Activated CD4-positive, alpha-beta T cell treated with anti-CD3 and anti-CD28 coated beads for 1 hour (primary cell): ENCODE data around the gene HCN2.
"Not testable (repeated sequence)": the region's sequence is repeated elsewhere in the genome, so short reads cannot be mapped to it uniquely, and the experiment has no call there.

ENCODE experiments used
- DNase-seq: peaks from one replicate; pipeline ENCODE4 v3.0.0-alpha.2; 2020

HCN2 gene

DNA sequence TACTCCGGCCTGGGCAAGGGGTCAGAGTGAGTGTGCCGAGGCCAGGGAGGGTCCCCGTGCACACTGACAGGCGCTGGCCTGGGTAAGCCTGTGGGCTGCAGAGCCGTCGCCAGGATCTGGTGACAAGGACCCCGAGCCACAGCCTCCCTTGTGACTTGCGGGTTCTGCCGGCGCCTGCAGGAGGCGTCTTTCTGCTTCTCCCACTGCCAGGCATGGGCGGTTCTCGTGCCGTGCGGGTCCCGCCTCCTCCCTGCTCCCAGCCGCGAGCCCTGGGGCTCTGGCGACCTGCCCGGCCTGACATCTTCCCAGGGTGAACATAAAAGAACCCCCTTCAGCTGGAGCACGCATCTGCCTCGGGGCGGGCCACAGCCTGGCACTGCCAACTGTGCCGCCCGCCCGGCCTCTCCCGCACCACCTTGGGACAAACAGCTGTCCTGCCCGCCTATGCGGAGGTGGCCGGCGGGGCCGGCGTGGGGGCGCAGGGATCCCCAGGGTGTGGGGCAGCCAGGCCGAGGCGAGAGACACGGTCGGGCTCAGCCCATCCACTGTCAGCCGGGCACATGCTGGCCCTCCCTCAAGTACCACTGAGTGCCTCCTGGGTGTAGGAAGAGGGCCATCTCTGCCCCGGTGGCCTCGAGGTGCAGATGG lies 1.5 kb upstream of the HCN2 start:
- DNase-seq, result peak; percentile 50

DNA sequence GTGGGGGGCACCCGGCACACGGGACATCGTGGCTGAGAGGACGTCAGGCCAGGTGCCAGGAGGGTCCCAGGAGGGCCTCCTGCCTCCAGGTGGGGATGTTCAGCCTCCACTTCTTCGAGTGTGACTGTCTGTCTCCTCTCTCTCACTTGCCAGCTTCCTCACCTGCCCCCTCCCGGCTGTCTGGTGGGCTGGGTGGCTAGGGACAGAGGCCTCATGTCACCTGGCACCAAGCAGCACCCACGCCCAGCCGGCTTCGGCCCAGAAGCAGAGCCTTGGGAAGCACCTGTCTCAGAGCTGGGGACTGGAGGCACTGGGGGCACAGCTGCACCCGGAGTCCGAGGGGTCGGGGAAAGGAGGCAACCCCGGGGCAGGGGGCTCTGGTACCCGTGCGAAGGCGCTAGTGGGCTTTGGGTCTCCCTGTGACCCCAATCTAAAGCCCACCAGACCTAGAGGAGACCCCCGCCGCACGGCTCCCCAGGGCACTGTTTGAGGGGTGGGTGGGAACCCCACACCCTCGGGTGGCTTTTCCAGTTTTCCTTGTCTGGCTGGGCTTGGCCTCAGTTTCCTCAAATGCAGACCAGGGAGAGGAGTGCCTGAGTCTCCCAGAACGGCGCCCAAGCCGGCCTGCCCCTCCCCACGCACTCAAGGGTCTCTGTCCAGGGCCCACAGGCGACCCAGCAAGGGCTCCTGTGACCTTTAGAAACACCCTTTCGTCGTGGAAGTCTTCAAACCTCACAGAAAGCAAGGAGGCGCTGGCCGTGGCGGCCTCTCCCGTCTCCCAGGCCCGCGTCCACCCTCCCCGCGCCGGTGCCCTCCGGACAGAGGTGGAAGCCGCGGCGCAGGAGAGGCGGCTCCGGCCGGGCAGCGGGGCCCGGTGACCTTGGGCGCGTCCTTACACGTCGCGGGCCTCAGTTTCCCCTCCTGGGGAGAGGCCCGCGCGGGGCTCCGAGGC lies 664 bp upstream of the HCN2 start:
- no peak for DNase-seq

DNA sequence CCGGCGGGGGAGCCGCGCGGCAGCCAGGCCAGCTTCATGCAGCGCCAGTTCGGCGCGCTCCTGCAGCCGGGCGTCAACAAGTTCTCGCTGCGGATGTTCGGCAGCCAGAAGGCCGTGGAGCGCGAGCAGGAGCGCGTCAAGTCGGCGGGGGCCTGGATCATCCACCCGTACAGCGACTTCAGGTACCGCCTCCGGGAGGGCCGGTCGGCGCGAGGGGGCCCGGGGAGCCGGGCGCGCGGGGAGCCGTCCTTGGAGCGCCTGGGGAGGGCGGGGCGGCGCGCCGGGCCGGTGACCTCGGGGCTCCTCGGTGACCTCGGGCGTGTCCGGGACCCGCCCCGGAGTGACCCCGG lies 690 bp downstream of the HCN2 start:
- no peak for DNase-seq

DNA sequence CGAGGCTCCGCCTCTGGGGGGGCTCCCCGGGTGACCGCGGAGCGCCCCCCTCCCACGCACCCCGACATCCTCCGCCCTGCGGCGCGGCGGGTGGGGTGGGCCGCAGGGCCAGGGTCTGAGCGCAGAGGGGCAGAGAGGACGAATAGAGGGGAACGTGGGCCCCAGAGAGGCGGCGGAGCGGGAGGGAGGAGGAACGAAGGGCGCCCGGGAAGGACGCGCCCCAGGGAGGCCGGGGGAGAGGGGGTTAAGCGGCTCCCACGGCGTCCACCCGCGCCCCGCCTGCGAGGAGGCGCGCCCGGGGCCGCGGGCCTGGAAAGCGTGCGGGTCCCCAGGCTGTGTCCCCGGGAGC lies 1.0 kb downstream of the HCN2 start:
- DNase-seq, result no peak

DNA sequence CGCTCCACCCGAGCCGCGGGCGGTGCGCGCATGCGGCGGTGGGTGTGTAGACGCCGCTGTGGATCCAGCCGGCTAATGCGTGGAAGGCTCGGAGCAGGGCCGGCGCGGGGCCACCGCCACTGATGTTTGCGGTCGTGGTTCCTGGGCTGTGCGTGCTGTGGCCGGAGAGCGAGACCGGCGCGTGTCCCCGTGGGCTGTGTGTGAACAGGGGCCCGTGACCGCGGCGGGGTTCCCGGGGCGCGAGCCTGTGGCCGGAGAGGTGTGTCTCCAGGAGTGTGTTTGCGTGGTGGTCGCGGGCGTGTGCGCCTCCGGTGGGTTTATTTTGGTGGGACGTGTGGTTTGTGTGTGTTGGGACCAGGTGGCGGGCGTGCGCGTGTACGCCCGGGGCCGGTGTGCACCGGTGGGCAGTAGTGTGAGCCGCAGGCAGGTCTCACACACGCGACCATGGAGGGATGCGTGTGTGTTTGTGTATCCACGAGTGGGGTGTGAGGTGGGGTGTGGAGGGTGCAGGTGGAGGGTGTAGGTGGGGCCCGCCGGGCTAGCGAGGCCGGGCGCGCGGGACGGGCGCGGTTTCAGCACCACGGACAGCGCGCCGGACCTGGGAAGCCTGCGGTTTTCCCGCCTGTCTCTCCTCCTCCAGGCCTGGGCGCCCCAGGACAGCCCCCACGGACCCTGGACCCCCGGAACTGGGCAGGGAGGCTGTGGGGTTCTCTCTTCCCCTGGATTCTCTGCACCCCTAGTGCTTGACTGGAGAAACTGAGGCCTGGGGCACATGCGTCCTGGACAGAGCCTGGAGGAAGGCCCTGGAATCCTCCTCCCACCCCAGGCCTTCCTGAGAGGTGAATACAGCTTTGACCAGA lies 1.6 kb downstream of the HCN2 start:
- DNase-seq, result no peak

DNA sequence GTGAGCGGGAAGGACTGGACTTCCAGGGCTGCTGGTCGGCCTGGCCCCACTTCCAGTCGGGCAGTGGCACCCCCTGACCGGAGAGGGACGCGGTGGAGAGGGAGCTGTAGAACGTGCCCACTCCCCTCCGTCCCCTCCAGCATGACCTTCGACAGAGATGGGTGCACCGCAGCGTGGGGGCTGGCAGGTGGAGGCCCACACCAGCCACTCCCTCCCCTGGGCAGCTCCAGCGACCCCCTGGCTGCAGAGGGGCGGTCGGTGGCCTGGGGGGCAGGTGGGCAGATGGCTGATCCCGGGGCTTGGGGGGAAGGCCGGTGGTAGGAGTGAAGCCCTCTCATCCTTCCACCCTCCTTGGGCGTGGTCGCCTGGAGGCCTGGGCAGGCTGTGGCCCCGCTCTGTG lies 2.4 kb downstream of the HCN2 start:
- no peak for DNase-seq

DNA sequence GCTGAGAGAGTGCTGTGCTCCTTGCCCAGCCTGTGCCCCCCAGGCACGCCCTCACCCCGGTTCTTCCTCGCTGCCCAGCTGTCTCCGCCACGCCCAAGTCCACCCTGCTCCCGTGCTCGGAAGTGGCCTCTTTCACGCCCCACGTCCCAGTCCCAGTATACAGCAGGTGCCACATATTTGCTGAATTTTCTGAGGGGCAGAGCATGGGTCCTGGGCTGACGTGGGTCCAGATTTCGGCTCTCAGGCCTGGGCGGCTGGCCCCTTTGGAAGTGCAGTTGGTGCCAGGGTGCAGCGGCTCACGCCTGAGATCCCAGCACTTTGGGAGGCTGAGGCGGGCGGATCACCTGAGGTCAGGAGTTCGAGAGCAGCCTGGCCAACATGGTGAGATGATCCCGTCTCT lies 3.4 kb downstream of the HCN2 start:
- DNase-seq, result no peak

DNA sequence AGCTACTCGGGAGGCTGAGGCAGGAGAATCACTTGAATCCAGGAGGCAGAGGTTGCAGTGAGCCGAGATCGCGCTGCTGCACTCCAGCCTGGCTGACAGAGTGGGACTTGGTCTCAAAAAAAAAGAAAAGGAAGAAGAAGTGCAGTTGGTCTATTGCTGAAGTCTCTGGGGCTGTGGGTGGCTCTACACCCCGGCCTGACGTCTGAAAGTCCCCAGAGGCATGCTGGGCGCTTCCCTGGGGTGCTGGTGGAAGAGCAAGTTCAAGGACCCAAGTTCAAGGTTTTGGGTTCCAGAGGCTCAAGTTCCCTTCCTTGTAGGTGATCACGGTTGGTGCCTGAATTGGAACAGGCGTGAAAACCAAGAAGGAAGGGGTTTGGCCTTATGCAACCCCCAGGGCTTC lies 3.8 kb downstream of the HCN2 start:
- DNase-seq, result no peak

DNA sequence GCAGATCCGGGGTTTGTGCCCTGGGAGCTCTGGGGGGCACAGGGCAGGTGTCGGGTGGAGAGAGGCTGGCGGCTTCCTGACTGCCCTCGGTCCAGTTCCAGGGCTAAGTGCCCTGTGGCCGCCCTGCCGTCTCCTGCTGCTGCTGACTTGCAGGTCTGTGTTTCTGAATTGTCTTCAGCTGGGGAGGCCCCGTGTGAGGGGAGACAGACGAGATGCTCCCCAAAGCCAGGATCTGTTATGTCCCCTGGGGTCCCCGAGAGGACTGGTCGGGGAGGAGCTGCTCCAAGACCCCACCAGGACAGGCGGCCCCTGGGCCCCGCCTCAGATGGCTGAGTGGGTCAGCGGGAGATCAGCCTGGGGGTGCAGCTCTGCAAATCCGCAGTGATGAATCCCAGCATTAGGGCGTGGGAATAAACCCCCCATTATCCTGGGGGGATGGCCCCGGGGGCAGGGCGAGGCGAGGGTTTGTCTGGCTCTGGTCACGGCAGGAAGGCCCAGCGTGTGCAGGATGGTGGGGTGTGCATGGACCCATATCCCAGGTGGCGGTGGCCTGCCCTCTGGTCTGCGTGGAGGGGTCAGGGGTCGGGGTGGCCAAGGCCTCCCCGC lies 4.7 kb downstream of the HCN2 start:
- DNase-seq, result no peak

DNA sequence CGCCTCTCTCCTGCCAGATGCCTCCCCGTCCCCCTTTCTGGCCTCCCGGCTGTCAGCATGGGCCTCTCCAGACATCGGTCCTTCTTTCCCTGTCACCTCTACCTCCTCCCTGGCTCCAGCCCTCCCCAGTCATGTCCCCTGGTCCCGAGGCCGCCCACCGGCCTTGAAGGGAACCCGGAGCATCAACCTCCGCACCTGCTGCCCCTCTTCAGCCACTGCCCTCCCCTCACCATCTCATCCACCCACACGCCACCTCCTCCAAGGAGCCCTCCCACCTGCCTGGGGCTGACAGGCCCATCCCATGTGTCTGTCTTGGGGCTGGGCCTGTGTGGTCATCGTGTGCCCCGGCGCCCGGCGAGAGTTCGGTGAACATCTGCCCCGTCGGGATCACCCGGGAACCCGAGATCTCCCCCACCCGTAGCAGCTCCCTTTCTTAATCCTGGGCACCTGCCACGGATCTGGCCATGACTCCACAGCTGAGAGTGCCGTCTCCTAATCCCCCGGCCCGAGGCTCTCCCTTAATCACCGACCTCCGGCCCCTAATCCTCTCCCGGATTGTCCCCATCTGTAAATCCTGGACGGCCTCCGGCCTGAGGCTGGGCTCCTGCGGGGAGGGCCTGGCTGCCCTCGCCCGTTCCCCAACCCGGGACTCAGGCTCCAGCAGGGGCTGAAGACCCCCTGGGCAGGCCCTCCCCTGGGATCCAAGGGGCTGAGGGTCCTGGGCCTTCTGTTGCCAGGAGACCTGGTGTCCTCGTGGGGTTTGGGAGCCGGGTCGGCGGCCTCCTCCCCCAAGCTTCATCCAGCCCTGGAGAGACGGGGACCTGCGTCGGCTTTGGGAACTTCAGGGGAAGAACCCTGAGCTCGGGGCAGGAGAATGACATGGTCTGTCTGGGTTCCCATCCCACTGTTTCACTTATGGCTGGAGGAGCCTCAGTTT lies 5.9 kb downstream of the HCN2 start:
- no peak for DNase-seq

DNA sequence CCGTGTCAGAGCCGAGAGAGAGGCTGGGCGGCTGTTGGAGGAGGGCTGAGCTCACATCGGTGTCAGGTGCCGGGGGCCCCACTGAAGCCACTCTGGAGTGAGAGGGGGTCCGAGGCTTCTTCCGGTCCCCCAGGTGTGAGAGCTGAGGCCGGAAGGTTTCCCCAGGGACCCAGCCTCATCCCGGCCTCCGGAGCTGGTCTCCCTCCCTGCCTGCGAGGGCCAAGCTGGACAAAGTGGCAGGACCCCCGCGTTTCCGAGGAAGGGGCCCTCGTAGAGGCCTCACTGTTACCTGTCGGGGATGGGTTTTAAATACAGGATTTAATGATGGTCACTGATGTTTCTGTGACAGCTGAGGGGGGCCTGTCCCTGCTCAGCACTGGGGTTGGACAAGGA lies 6.6 kb downstream of the HCN2 start:
- no peak for DNase-seq

DNA sequence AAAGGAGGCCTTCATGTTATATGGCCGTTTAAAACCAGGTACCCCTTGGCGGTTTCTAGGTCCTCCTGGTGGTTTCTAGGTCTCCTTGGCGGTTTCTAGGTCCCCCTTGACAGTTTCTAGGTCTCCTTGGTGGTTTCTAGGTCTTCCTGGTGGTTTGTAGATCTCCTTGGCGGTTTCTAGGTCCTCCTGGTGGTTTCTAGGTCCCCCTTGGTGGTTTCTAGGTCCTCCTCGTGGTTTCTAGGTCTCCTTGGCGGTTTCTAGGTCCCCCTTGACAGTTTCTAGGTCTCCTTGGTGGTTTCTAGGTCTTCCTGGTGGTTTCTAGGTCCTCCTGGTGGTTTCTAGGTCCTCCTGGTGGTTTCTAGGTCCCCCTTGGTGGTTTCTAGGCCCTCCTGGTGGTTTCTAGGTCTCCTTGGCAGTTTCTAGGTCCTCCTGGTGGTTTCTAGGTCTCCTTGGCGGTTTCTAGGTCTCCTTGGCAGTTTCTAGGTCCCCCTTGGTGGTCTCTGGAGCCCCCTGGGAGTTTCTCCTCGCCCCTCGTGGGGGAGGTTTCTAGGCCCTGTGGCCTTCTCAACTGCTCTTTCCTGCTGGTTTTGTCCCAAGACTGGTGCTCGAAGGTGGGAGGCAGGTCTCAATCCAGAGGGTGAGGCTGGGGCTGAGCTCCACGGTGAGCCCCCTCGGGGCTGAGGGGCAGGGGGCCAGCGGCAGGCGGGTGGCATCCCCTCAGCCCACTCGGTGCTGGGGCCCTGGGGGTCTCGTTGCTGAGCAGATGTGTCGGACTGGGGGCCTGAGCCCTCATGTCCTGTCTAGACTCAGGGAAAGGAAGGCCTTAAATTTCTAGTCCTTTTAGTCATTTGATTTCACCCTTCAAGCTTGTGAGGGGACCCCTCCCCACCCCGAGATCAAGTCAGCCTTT lies 8.0 kb downstream of the HCN2 start:
- no peak for DNase-seq

DNA sequence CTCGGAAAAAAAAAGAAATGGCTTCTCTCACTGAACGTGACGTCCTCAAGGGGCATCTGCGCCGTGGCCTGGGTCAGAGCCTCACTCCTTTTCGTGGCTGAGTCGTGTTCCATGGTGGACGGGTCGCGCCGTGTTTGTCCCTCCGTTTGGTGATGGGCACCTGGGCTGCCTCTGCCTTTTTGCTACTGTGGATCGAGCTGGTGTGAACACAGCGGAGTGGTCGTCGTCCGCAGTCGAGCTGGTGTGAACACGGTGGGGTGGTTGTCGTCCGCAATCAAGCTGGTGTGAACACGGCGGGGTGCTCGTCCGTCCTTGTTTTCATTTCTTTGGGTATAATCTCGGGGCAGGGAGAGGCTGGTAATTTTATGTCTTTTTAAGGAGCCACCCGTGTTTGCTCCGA lies 11.6 kb downstream of the HCN2 start:
- DNase-seq, result no peak

DNA sequence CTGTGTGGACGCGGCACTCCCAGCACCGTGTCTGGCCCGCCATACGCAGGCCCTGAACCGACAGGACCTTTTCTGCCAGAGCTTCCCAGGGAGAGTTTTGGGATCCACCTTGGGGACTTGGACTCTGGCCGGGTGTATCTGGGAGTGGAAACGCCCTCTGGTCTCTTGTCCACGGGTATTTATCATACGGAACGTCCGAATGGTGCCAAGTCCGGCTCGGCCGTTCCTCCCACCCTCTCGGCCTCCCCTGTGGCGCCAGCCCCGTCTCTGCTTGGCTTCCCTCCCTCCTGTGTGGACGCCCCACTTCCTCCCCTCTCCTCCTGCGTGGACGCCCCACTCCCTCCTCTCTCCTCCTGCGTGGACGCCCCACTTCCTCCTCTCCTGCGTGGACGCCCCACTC lies 12.1 kb downstream of the HCN2 start:
- DNase-seq, result no peak

DNA sequence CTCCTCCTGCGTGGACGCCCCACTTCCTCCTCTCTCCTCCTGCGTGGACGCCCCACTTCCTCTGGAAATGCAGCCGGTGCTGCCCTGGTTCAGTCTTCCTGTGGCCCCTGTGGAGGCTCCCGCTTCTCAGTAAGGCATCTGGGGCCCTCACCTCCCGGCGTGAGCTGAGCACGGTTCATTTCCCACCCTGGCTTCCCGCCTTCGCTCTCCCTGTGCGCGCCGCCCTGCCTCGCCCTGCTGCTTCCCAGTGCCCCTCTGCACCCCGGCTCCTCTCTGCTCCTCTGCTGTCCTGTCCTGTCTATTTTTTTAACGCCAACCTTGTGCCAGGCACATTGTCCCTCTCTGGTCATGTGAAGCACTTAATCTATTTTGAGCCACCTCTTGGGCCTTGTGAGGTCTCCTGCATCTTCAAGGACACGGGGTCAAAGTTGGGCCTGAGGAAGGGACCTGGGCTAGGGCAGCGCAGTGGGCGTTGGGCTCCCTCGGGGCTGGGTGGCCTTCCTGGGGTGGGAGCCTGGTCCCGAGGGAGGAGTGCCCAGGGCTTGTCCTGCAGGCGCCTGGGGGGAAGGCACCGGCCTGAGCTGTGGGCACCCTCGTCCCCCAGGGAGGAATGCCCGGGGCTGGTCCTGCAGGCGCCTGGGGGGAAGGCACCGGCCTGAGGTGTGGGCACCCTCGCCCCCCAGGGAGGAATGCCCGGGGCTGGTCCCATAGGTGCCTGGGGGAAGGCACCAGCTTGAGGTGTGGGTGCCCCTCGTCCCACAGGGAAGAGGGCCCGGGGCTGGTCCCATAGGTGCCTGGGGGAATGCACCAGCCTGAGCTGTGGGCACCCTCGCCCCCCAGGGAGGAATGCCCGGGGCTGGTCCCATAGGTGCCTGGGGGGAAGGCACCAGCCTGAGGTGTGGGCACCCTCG lies 13.0 kb downstream of the HCN2 start:
- no peak for DNase-seq

DNA sequence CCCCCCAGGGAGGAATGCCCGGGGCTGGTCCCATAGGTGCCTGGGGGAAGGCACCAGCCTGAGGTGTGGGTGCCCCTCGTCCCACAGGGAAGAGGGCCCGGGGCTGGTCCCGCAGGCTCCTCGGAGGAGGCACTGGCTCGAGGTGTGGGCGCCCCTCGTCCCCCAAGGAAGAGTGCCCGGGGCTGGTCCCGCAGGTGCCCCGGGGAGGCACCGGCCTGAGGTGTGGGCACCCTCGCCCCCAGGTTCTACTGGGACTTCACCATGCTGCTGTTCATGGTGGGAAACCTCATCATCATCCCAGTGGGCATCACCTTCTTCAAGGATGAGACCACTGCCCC lies 13.6 kb downstream of the HCN2 start:
- DNase-seq, result not testable (repeated sequence)

DNA sequence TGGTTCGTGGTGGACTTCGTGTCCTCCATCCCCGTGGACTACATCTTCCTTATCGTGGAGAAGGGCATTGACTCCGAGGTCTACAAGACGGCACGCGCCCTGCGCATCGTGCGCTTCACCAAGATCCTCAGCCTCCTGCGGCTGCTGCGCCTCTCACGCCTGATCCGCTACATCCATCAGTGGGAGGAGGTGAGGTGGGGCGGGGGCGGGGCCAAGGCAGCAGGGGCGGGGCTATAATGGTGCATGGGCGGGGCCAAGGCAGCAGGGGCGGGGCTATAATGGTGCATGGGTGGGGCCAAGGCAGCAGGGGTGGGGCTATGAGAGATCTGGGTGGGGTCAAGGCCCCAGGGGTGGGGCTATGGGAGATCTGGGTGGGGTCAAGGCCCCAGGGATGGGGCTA lies 14.1 kb downstream of the HCN2 start:
- not testable (repeated sequence) for DNase-seq

DNA sequence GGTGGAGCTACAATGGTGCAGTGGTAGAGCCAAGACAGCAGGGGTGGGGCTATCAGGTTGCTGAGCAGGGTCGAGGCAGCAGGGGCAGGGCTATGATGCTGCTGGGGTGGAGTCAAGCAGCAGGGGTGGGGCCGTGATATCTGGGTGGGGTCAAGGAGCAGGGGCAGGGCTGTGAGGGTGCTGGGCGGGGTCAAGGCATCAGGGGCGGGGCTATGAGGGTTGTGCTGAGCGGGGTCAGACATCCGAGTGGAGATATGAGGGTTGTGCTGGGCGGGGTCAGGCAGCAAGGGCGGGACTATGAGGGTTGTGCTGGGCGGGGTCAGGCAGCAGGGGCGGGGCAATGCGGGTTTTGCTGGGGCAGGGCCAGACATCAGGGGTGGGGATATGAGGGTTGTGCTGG lies 14.7 kb downstream of the HCN2 start:
- DNase-seq, result no peak

DNA sequence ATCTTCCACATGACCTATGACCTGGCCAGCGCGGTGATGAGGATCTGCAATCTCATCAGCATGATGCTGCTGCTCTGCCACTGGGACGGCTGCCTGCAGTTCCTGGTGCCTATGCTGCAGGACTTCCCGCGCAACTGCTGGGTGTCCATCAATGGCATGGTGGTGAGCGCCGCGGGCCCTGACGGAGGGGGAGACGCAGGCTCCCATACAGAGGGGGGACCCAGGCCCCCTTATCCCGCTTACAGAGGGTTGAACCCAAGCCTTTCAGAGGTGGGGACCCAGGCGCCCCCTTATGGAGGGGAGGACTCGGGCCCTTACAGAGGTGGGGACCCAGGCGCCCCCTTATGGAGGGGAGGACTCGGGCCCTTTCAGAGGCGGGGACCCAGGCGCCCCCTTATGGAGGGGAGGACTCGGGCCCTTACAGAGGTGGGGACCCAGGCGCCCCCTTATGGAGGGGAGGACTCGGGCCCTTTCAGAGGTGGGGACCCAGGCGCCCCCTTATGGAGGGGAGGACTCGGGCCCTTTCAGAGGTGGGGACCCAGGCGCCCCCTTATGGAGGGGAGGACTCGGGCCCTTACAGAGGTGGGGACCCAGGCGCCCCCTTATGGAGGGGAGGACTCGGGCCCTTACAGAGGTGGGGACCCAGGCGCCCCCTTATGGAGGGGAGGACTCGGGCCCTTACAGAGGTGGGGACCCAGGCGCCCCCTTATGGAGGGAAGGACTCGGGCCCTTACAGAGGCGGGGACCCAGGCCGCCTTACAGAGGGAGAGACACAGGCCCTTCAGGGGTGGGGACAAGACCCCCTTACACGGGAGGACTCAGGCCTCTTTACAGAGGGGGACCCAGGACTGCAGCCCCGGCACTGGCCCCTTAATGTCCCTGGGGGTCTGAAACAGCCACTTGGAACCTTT lies 15.6 kb downstream of the HCN2 start:
- DNase-seq, result not testable (repeated sequence)
